Tibial artery (tissue), 4 donors: ENCODE measurements around the gene OCSTAMP.

Source experiments
- DNase-seq, 2 donors: peaks; one replicate each; pipeline ENCODE4 v3.0.0-alpha.2; 2019
- H3K27ac ChIP-seq, 2 donors: fragments of 200-600 bp; sonication (generic) in 1 of 2; 1 replicate in 1 of 2; 2 replicates in 1 of 2; pipeline ENCODE4 v1.5.1; 2018 to 2019; ENCODE audit warnings: mild to moderate bottlenecking in 1 of 2
- H3K27me3 ChIP-seq, 2 donors: fragments of 200-600 bp; sonication (generic) in 1 of 2; one replicate each; pipeline versions ENCODE4 v1.5.1 to v1.6.0; 2016 to 2019
- H3K36me3 ChIP-seq, 3 donors: fragments of 200-600 bp; sonication (generic) in 2 of 3; one replicate each; pipeline ENCODE4 v1.5.1; 2016 to 2019; ENCODE audit warnings: mild to moderate bottlenecking in 2 of 3
- H3K4me1 ChIP-seq, 4 donors: fragments of 200-600 bp; sonication (generic) in 2 of 4; 1 replicate in 3 of 4; 2 replicates in 1 of 4; pipeline ENCODE4 v1.5.1; 2016 to 2019
- H3K4me3 ChIP-seq, 2 donors: fragments of 200-600 bp; sonication (generic) in 1 of 2; 1 replicate in 1 of 2; 2 replicates in 1 of 2; pipeline ENCODE4 v1.5.1; 2018 to 2019; ENCODE audit warnings: mild to moderate bottlenecking in 2 of 2
- H3K9me3 ChIP-seq, 3 donors: fragments of 200-600 bp; sonication (generic) in 1 of 3; one replicate each; pipeline ENCODE4 v1.5.1; 2016 to 2019
- intact Hi-C: fragments of 100-400 bp; cut with DNase I; formaldehyde crosslinking; loops from one replicate; pipeline ENCODE4 v1.15.0; 2023; ENCODE audit warnings: low total_unique reads
- TF ChIP-seq, protein P1 (sequence below), 2 experiments: fragments of 200-600 bp in 1 of 2; fragments of 450-650 bp in 1 of 2; IDR thresholded peaks; one replicate each; pipeline ENCODE4 v1.5.1; 2017 to 2019; ENCODE audit warnings: antibody characterized with exemption in 2 of 2, mild to moderate bottlenecking in 1 of 2, moderate library complexity in 1 of 2

OCSTAMP gene

DNA sequence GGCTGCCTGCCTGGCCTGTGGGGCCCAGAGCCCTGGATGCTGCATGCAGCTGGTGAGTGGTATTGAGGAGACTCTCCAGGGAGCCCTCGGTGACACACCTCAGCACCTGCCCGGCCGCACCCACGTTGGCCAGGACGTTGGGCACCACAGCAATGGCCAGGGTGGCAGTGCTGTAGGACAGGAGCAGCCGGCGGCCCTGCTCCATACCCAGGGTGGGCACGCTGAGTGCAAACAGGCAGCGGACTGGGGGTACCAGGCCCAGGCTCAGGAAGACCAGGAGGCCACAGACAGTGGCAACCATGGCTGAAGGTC, 4.7 kb downstream of the OCSTAMP start:
- no peaks in the 10 kb centered on the region for H3K36me3 ChIP-seq
- no peak overlapping the region for H3K4me3 ChIP-seq
- H3K27me3 ChIP-seq: peaks cover 0 to 53% of the 10 kb centered on the region in 2 donors
- H3K27ac ChIP-seq: no peak overlapping the region
- no peaks in the 10 kb centered on the region for H3K4me1 ChIP-seq
- intact Hi-C loops: no loop called here
- H3K9me3 ChIP-seq: no peaks in the 10 kb centered on the region
- DNase-seq: no peak
- TF ChIP-seq, protein P1, sequence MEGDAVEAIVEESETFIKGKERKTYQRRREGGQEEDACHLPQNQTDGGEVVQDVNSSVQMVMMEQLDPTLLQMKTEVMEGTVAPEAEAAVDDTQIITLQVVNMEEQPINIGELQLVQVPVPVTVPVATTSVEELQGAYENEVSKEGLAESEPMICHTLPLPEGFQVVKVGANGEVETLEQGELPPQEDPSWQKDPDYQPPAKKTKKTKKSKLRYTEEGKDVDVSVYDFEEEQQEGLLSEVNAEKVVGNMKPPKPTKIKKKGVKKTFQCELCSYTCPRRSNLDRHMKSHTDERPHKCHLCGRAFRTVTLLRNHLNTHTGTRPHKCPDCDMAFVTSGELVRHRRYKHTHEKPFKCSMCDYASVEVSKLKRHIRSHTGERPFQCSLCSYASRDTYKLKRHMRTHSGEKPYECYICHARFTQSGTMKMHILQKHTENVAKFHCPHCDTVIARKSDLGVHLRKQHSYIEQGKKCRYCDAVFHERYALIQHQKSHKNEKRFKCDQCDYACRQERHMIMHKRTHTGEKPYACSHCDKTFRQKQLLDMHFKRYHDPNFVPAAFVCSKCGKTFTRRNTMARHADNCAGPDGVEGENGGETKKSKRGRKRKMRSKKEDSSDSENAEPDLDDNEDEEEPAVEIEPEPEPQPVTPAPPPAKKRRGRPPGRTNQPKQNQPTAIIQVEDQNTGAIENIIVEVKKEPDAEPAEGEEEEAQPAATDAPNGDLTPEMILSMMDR (IDR thresholded peaks at IDR 0.05): no peak

DNA sequence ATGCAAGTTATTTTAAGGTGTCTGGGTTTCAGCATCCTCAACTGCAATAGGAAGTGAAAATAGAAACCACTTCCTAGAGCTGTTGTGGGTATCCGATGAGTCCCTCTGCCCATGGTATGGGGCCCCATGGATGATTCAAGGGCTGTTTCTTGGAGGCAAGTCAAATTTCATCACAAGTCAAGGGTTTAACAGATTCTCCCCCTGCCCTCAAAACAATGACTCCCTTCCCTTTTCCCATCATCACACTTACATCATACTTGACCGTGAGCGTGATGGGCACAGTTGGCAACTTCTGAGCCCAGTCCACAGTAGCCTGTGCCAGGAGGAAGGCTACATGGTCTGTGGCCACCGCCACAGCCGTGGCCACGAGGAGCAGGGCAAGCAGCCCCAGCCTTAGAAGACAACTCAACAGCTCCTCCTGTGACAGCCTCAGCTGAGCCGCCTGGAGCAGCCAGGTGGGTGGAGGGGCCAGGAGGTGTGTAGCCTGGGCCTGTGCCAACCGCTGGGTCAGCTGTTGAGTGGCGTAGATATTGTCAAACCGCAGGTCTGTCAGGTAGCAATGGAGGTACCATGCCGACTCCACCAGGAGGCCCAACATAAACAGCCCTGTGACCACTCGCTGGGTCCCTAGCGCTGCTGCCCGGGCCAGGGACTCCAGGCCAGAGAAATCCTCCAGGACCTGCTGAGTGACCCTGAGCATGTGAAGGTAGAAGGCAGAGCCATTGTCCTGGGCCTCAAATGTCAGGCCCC, 5.2 kb downstream of the OCSTAMP start:
- Histone ChIP-seq H3K4me3 (no peak overlapping the region), H3K27me3 (peaks cover 0 to 49% of the 10 kb centered on the region in 2 donors), H3K27ac (no peak overlapping the region), H3K9me3 (no peaks in the 10 kb centered on the region), H3K4me1 (no peaks in the 10 kb centered on the region), H3K36me3 (no peaks in the 10 kb centered on the region)
- DNase-seq: no peak
- intact Hi-C loops: no loop called here
- TF ChIP-seq, protein P1 (IDR thresholded peaks at IDR 0.05): no peak

DNA sequence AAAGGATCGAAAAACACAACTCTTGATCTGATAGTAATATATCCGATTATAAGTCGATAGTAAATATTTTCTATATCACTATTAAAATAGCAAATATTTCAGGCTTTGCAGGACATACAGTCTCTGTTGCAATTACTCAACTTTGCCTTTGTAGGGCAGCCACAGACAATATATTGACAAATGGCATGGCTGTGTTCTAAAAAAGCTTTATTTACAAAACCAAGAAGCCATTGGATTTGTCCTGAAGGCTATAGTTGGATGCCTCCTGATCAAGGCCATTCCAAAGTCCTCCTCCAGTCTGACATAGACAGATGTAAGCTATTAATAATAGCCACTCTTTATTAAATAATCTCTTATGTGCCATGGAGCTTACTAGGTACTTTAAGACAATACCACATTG, 5.9 kb downstream of the OCSTAMP start:
- intact Hi-C loops: no loop called here
- Histone ChIP-seq H3K27ac (no peak overlapping the region), H3K4me1 (no peaks in the 10 kb centered on the region), H3K4me3 (no peak overlapping the region), H3K36me3 (no peaks in the 10 kb centered on the region), H3K27me3 (peaks cover 0 to 45% of the 10 kb centered on the region in 2 donors), H3K9me3 (no peaks in the 10 kb centered on the region)
- no peak for DNase-seq
- TF ChIP-seq, protein P1 (IDR thresholded peaks at IDR 0.05): no peak

DNA sequence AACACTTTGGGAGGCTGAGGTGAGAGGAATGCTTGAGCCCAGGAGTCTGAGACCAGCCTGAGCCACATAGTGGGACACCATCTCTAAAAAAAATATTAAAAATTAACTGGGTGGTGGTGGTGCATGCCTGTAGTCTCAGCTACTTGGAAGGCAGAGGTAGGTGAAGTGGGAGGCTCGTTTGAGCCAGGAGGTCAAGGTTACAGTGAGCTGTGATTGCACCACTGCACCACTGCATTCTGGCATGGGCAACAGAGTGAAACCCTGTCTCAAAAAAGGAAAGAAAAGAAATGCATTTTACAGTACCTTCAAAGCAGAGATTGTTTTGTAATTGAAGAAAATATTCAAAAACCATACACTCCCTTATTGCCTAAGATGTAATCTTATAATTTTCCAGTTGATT, 6.5 kb downstream of the OCSTAMP start:
- intact Hi-C loops: no loop called here
- no peak overlapping the region for H3K4me3 ChIP-seq
- DNase-seq: no peak
- no peak overlapping the region for H3K27ac ChIP-seq
- H3K4me1 ChIP-seq: no peaks in the 10 kb centered on the region
- TF ChIP-seq, protein P1 (IDR thresholded peaks at IDR 0.05): no peak
- peaks cover 0 to 42% of the 10 kb centered on the region in 2 donors for H3K27me3 ChIP-seq
- no peaks in the 10 kb centered on the region for H3K36me3 ChIP-seq
- no peaks in the 10 kb centered on the region for H3K9me3 ChIP-seq

DNA sequence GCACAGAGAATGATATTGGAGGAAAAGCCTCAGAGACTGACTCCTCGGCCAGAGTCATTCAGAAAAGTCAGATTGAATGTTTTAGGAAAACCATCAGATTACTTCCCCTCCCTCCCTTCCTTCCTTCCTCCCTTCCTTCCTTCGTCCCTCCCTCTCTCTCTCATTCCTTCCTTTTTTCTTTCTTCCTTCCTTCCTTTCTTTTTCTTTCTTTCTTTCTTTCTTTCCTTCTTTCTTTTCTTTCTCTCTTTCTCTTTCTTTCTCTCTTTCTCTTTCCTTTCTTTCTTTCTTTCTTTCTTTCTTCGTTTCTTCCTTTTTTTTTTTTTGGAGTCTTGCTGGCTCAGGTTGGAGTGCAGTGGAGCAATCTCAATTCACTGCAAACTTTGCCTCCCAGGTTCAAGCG, 7.4 kb downstream of the OCSTAMP start:
- Histone ChIP-seq H3K27ac (no peak overlapping the region), H3K4me3 (no peak overlapping the region), H3K36me3 (no peaks in the 10 kb centered on the region), H3K9me3 (no peaks in the 10 kb centered on the region), H3K27me3 (peaks cover 0 to 44% of the 10 kb centered on the region in 2 donors), H3K4me1 (no peaks in the 10 kb centered on the region)
- DNase-seq: no peak
- TF ChIP-seq, protein P1 (IDR thresholded peaks at IDR 0.05): no peak
- intact Hi-C loops: no loop called here
